Chondrocyte (in vitro differentiated cells): ENCODE measurements around the gene RHOU. TPM values are rescaled to one million over a fixed set of nuclear protein-coding genes. Genes with fewer than 3 reads are reported as not detected.

Experiments
- DNase-seq: peaks from one replicate; pipeline ENCODE4 v3.0.0; 2021; ENCODE audit warnings: mixed read lengths, low spot score
- H3K27ac Mint-ChIP-seq: one replicate; pipeline ENCODE4 v1.8.0; 2021; ENCODE audit warnings: mild to moderate bottlenecking, moderate library complexity, mixed read lengths; ENCODE audit not compliant: unreplicated experiment
- H3K27me3 Mint-ChIP-seq: 2 replicates; pipeline ENCODE4 v1.8.0; 2021; ENCODE audit warnings: low read depth, mixed read lengths
- H3K36me3 Mint-ChIP-seq: 2 replicates; pipeline ENCODE4 v1.8.0; 2021; ENCODE audit warnings: low read depth, mixed read lengths
- H3K4me1 Mint-ChIP-seq: 2 replicates; pipeline ENCODE4 v1.8.0; 2021; ENCODE audit warnings: low read depth, mild to moderate bottlenecking, mixed read lengths
- H3K4me3 Mint-ChIP-seq: one replicate; pipeline ENCODE4 v1.8.0; 2021; ENCODE audit warnings: mild to moderate bottlenecking, moderate library complexity, mixed read lengths; ENCODE audit not compliant: unreplicated experiment
- H3K9me3 Mint-ChIP-seq: 2 replicates; pipeline ENCODE4 v1.8.0; 2021; ENCODE audit warnings: low read depth, mixed read lengths
- total RNA-seq: library from RNA; stranded (reverse); gene quantifications from 3 replicates; pipeline ENCODE4 v1.2.1, GENCODE V29; 2021
- TF ChIP-seq, protein P1 (sequence below): fragments of 200-600 bp; sonication (generic); IDR thresholded peaks from 2 replicates; pipeline ENCODE4 v1.5.0; 2021; ENCODE audit warnings: antibody characterized with exemption, mild to moderate bottlenecking, moderate library complexity

The RHOU gene
- total RNA-seq, 1 donor from 2014 or later: 5.9 TPM

GRCh38 chr1:228717081-228717480 is 18.2 kb upstream of the RHOU start:
- Mint-ChIP-seq H3K4me3 (no peak overlapping the region), H3K36me3 (peaks cover 2% of the 10 kb centered on the region), H3K4me1 (no peaks in the 10 kb centered on the region), H3K27me3 (no peaks in the 10 kb centered on the region), H3K27ac (no peak overlapping the region), H3K9me3 (peaks cover 3% of the 10 kb centered on the region)
- TF ChIP-seq, protein P1, sequence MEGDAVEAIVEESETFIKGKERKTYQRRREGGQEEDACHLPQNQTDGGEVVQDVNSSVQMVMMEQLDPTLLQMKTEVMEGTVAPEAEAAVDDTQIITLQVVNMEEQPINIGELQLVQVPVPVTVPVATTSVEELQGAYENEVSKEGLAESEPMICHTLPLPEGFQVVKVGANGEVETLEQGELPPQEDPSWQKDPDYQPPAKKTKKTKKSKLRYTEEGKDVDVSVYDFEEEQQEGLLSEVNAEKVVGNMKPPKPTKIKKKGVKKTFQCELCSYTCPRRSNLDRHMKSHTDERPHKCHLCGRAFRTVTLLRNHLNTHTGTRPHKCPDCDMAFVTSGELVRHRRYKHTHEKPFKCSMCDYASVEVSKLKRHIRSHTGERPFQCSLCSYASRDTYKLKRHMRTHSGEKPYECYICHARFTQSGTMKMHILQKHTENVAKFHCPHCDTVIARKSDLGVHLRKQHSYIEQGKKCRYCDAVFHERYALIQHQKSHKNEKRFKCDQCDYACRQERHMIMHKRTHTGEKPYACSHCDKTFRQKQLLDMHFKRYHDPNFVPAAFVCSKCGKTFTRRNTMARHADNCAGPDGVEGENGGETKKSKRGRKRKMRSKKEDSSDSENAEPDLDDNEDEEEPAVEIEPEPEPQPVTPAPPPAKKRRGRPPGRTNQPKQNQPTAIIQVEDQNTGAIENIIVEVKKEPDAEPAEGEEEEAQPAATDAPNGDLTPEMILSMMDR: no peak
- no peak for DNase-seq

DNA sequence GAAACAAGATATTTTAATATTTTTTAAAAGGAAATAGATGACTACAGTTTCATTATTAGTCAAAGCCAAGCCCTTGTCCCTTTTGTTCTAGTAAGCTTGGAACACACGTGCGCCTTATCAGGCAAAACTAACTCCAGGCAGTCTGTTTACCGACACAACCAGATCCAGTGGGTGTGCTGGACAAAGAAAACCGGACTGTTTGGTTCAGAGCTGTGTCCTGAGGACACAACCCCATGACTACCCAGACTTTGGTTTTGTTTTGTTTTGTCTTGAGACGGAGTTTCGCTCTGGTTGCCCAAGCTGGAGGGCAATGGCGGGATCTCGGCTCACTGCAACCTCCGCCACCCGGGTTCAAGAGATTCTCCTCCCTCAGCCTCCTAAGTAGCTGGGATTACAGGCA is 13.9 kb upstream of the RHOU start:
- H3K27me3 Mint-ChIP-seq: no peaks in the 10 kb centered on the region
- no peak overlapping the region for H3K4me3 Mint-ChIP-seq
- peaks cover 3% of the 10 kb centered on the region for H3K36me3 Mint-ChIP-seq
- H3K9me3 Mint-ChIP-seq: no peaks in the 10 kb centered on the region
- DNase-seq: no peak
- H3K27ac Mint-ChIP-seq: no peak overlapping the region
- H3K4me1 Mint-ChIP-seq: no peaks in the 10 kb centered on the region
- TF ChIP-seq, protein P1: no peak

DNA sequence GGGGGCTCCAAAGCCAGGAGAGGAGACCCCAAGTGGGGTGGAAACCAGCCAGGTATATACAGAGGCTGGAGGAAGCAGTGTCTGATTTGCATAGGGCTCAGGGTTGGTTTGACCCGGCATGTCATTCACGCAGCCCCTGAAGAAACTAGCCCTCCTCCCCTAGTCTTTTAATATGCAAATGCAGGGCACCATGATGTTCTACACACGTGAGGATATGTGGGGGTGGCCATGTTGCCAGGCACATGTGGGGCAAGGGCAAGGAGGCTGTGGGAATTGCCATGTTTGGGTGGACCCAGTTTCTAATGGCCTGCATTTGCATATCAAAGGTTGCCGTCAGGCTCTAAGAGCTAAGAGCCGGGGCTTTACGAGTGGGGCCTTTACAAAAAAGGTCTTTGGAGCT is 12.0 kb upstream of the RHOU start:
- Mint-ChIP-seq H3K27ac (no peak overlapping the region), H3K27me3 (peaks cover 4% of the 10 kb centered on the region), H3K4me1 (no peaks in the 10 kb centered on the region), H3K36me3 (peaks cover 1% of the 10 kb centered on the region), H3K9me3 (no peaks in the 10 kb centered on the region), H3K4me3 (no peak overlapping the region)
- TF ChIP-seq, protein P1: no peak
- no peak for DNase-seq

- TF ChIP-seq, protein P1: no peak
- Mint-ChIP-seq H3K9me3 (no peaks in the 10 kb centered on the region), H3K36me3 (peaks cover 1% of the 10 kb centered on the region), H3K27me3 (peaks cover 4% of the 10 kb centered on the region), H3K4me3 (no peak overlapping the region), H3K27ac (no peak overlapping the region), H3K4me1 (no peaks in the 10 kb centered on the region)
- no peak for DNase-seq
Measured at GRCh38 chr1:228723921-228724320, 11.4 kb upstream of the RHOU start.

GRCh38 chr1:228725178-228725577 is 10.1 kb upstream of the RHOU start:
- Mint-ChIP-seq H3K4me1 (no peaks in the 10 kb centered on the region), H3K27me3 (peaks cover 4% of the 10 kb centered on the region), H3K4me3 (no peak overlapping the region), H3K27ac (no peak overlapping the region), H3K9me3 (no peaks in the 10 kb centered on the region), H3K36me3 (peaks cover 3% of the 10 kb centered on the region)
- DNase-seq: no peak
- TF ChIP-seq, protein P1: no peak
